Spleen (tissue), 11 donors: ENCODE measurements around the gene MID1. TPM values are rescaled to one million over a fixed set of nuclear protein-coding genes. Genes with fewer than 3 reads are reported as not detected.
A peak's percentile ranks its signal among the peaks of the same experiment; 100 is the strongest.

Experiments
- DNase-seq: peaks from one replicate; pipeline ENCODE4 v3.0.0-alpha.2; 2020
- H3K27ac ChIP-seq, 8 donors: fragments of 200-600 bp; sonication (generic) in 7 of 8; 1 replicate in 4 of 8; 2 replicates in 4 of 8; pipeline versions ENCODE4 v1.5.0 to v1.8.0; 2016 to 2021; ENCODE audit warnings: inconsistent platforms in 4 of 8, mild to moderate bottlenecking in 4 of 8, moderate library complexity in 1 of 8
- H3K27me3 ChIP-seq, 7 donors: fragments of 200-600 bp; sonication (generic) in 6 of 7; replicated peaks in 1 of 7; 1 replicate in 4 of 7; 2 replicates in 3 of 7; pipeline versions ENCODE4 v1.5.0 to v1.8.0; 2016 to 2021; ENCODE audit warnings: inconsistent platforms in 3 of 7, mild to moderate bottlenecking in 1 of 7
- H3K36me3 ChIP-seq, 6 donors: fragments of 200-600 bp; sonication (generic) in 5 of 6; 1 replicate in 4 of 6; 2 replicates in 2 of 6; pipeline versions ENCODE4 v1.5.0 to v1.8.0; 2016 to 2021; ENCODE audit warnings: inconsistent platforms in 2 of 6
- H3K4me1 ChIP-seq, 6 donors: fragments of 200-600 bp; sonication (generic) in 5 of 6; 1 replicate in 3 of 6; 2 replicates in 3 of 6; pipeline versions ENCODE4 v1.5.0 to v1.8.0; 2016 to 2021; ENCODE audit warnings: inconsistent platforms in 3 of 6
- H3K4me3 ChIP-seq, 8 donors: fragments of 200-600 bp; sonication (generic) in 7 of 8; 1 replicate in 4 of 8; 2 replicates in 4 of 8; pipeline versions ENCODE4 v1.5.0 to v1.8.0; 2016 to 2021; ENCODE audit warnings: inconsistent platforms in 4 of 8, mild to moderate bottlenecking in 4 of 8, moderate library complexity in 2 of 8
- H3K9me3 ChIP-seq, 8 donors: fragments of 200-600 bp; sonication (generic) in 7 of 8; 1 replicate in 4 of 8; 2 replicates in 4 of 8; pipeline versions ENCODE4 v1.5.0 to v1.8.0; 2016 to 2021; ENCODE audit warnings: inconsistent platforms in 4 of 8
- CTCF ChIP-seq, 11 experiments: fragments of 200-600 bp in 7 of 11; fragments of 450-650 bp in 4 of 11; sonication (generic) in 4 of 11; IDR thresholded peaks in 8 of 11; conservative IDR thresholded peaks in 3 of 11; 1 replicate in 7 of 11; 2 replicates in 4 of 11; pipeline versions ENCODE4 v1.4.0 to v1.8.0; 2016 to 2021; ENCODE audit warnings: antibody characterized with exemption in 11 of 11, inconsistent platforms in 4 of 11, mild to moderate bottlenecking in 1 of 11
- POLR2A ChIP-seq, 3 donors: fragments of 450-650 bp; IDR thresholded peaks; one replicate each; pipeline ENCODE4 v1.5.1; 2017; ENCODE audit warnings: antibody characterized with exemption in 3 of 3, mild to moderate bottlenecking in 1 of 3
- POLR2AphosphoS5 ChIP-seq, 3 donors: sonication (generic); formaldehyde crosslinking; IDR thresholded peaks; one replicate each; pipeline ENCODE4 v1.5.1; 2017; ENCODE audit warnings: antibody characterized with exemption in 3 of 3
- WGBS, 5 donors: extraction: QIAGEN DNeasy Blood & Tissue Kit in 3 of 5; methylation state at CpG; one replicate each; pipeline versions ENCODE4 v1.1.5 to v1.1.7; 2013 to 2018; 5-methylcytosine and 5-hydroxymethylcytosine counted together
- intact Hi-C: fragments of 100-400 bp; cut with DNase I; formaldehyde crosslinking; loops from one replicate; pipeline ENCODE4 v1.15.0; 2023; ENCODE audit warnings: low total_unique reads
- polyA plus RNA-seq, 3 donors: library from polyadenylated mRNA; stranded (reverse); fragments of 200-250 nt; gene quantifications; one replicate each; pipeline ENCODE4 v1.2.1, GENCODE V29; 2013
- total RNA-seq, 7 donors: library from RNA; depleted of rRNA in 3 of 7; stranded (reverse); fragments of >200 nt in 3 of 7; fragmentation: NEBNext Ultra II Directional in 4 of 7; extraction: Animal tissue kit (Norgen Biotek cat#: 25700) in 4 of 7; gene quantifications; one replicate each; pipeline versions ENCODE4 v1.1.0 to v1.2.1, GENCODE V29; 2016 to 2021
- donor health status: healthy with polysubstance abuse.
- donor health status: DM: no; HTN: no; CAD: no; lungs with moderate emphysema.
- donor health status: DM: no; HTN: no; CAD: no.
- donor health status: Bipolar disorder and iron deficiency.
- donor health status: healthy.
- donor health status: DM: no; HTN: no; CAD: no.
- donor health status: DM: yes; HTN: yes; CAD: no.

MID1 gene
- total and polyA plus RNA-seq, 10 donors = 0.24 to 4.4 (median 2.7) TPM

GRCh38 chrX:10618961-10619360 is 1.4 kb downstream of the MID1 start:
- H3K27ac ChIP-seq = peak overlapping the region in 1 of 8 donors; percentile 12
- peak overlapping the region in 5 of 8 donors; percentile 34 to 66 (median 39) for H3K4me3 ChIP-seq
- intact Hi-C loops = no loop called here
- no peak for DNase-seq
- TF ChIP-seq CTCF (IDR thresholded peaks at IDR 0.05 in 8 of 11, conservative IDR thresholded peaks at IDR 0.05 in 3 of 11) (no peak), POLR2AphosphoS5 (IDR thresholded peaks at IDR 0.05) (no peak), POLR2A (IDR thresholded peaks at IDR 0.05) (no peak)
- no peaks in the 10 kb centered on the region for H3K36me3 ChIP-seq
- WGBS, 5 donors = 3 to 32% (median 3%) methylated on average over 9 to 13 of the region's 13 CpGs
- peaks cover 0 to 17% (median 2%) of the 10 kb centered on the region in 6 donors for H3K4me1 ChIP-seq
- peaks cover 0 to 79% (median 27%) of the 10 kb centered on the region in 7 donors for H3K27me3 ChIP-seq
- H3K9me3 ChIP-seq = no peaks in the 10 kb centered on the region

- TF ChIP-seq CTCF (IDR thresholded peaks at IDR 0.05 in 8 of 11, conservative IDR thresholded peaks at IDR 0.05 in 3 of 11) (no peak), POLR2AphosphoS5 (IDR thresholded peaks at IDR 0.05) (no peak), POLR2A (IDR thresholded peaks at IDR 0.05) (no peak)
- WGBS, 5 donors = 63 to 87% (median 82%) methylated on average over 3 of the region's 3 CpGs
- Histone ChIP-seq H3K36me3 (no peaks in the 10 kb centered on the region), H3K27me3 (peaks cover 0 to 82% (median 27%) of the 10 kb centered on the region in 7 donors), H3K9me3 (no peaks in the 10 kb centered on the region), H3K4me3 (no peak overlapping the region), H3K4me1 (peaks cover 0 to 17% (median 2%) of the 10 kb centered on the region in 6 donors), H3K27ac (no peak overlapping the region)
- no peak for DNase-seq
- intact Hi-C loops = no loop called here
These were observed 2.4 kb downstream of the MID1 start for GRCh38 chrX:10617999-10618351.

GRCh38 chrX:10617186-10617998 is 3.0 kb downstream of the MID1 start:
- no peaks in the 10 kb centered on the region for H3K36me3 ChIP-seq
- H3K27ac ChIP-seq = no peak overlapping the region
- no peaks in the 10 kb centered on the region for H3K9me3 ChIP-seq
- peaks cover 0 to 80% (median 27%) of the 10 kb centered on the region in 7 donors for H3K27me3 ChIP-seq
- H3K4me1 ChIP-seq = peaks cover 0 to 17% (median 2%) of the 10 kb centered on the region in 6 donors
- H3K4me3 ChIP-seq = no peak overlapping the region
- TF ChIP-seq POLR2AphosphoS5 (IDR thresholded peaks at IDR 0.05) (no peak), CTCF (IDR thresholded peaks at IDR 0.05 in 8 of 11, conservative IDR thresholded peaks at IDR 0.05 in 3 of 11) (no peak), POLR2A (IDR thresholded peaks at IDR 0.05) (no peak)
- 62 to 90% (median 78%) methylated on average over 9 to 10 of the region's 10 CpGs for WGBS, 5 donors
- no peak for DNase-seq
- intact Hi-C loops = no loop called here

- no peaks in the 10 kb centered on the region for H3K9me3 ChIP-seq
- DNase-seq = no peak
- no peak overlapping the region for H3K4me3 ChIP-seq
- TF ChIP-seq CTCF (IDR thresholded peaks at IDR 0.05 in 8 of 11, conservative IDR thresholded peaks at IDR 0.05 in 3 of 11) = peak in 8 of 11 experiments; percentile 22 to 59 (median 54)
- no peak for TF ChIP-seq POLR2AphosphoS5 (IDR thresholded peaks at IDR 0.05)
- no peak for TF ChIP-seq POLR2A (IDR thresholded peaks at IDR 0.05)
- WGBS, 5 donors = 42 to 43% (median 43%) methylated on average over 14 of the region's 14 CpGs
- intact Hi-C loops = no loop called here
- H3K27ac ChIP-seq = no peak overlapping the region
- H3K36me3 ChIP-seq = no peaks in the 10 kb centered on the region
- H3K4me1 ChIP-seq = peaks cover 0 to 17% (median 2%) of the 10 kb centered on the region in 6 donors
- peaks cover 0 to 69% (median 27%) of the 10 kb centered on the region in 7 donors for H3K27me3 ChIP-seq
These were observed 4.2 kb downstream of the MID1 start for GRCh38 chrX:10615931-10616774.
